Adrenal gland (tissue), 5 donors: ENCODE measurements around the gene PAPLN.

Experiments
- POLR2A ChIP-seq, 2 donors: fragments of 450-650 bp; IDR thresholded peaks; one replicate each; pipeline ENCODE4 v1.6.1; 2017; ENCODE audit warnings: antibody characterized with exemption in 2 of 2, mild to moderate bottlenecking in 2 of 2, moderate library complexity in 1 of 2
- TF ChIP-seq, protein P1 (sequence below), 6 experiments: fragments of 450-650 bp in 4 of 6; fragments of 200-600 bp in 2 of 6; sonication (generic) in 1 of 6; IDR thresholded peaks; 1 replicate in 5 of 6; 2 replicates in 1 of 6; pipeline versions ENCODE4 v1.5.1 to v1.8.0; 2016 to 2021; ENCODE audit warnings: antibody characterized with exemption in 6 of 6, mild to moderate bottlenecking in 2 of 6, moderate library complexity in 1 of 6
- donor health status: DM: no; HTN: no; CAD: no.

DNA sequence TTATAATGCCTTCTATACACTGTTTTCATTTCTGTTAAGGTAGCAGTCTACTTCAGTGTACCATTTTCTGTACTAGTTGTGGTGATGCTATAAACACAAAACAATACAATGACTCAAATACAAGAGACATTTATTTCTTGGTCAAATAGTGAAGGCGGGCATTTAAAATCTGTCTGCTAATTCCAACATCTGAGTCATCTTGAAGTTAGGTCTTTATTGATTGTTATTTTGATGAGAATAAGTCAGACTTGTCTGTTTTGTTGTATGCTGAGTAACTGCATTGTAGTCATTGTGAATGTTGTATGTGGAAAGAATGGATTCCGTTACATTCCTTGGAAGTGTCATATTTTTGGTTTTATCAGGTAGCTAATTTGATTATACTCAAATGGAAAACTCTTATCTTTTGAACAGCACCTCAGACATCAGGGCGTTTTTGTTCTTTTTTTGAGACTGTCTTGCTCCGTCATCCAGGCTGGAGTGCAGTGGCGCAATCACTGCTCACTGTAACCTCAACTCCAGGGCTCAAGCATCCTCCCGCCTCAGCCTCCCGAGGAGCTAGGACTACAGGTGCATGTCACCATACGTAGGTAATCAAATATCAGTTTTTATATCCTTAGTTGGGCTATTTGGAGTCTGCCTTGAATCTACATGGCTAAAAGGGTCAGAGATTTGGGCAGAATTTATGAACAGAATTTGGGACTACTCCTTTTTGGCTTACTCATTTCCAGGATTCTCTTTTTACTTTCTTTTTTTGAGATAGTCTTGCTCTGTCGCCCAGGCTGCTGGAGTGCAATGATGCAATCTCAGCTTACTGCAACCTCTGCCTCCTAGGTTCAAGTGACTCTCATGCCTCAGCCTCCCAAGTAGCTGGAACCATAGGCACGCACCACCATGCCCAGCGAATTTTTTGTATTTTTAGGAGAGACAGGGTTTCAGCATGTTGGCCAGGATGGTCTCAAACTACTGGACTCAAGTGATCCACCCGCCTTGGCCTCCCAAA lies 56.8 kb downstream of the PAPLN start:
- TF ChIP-seq, protein P1, sequence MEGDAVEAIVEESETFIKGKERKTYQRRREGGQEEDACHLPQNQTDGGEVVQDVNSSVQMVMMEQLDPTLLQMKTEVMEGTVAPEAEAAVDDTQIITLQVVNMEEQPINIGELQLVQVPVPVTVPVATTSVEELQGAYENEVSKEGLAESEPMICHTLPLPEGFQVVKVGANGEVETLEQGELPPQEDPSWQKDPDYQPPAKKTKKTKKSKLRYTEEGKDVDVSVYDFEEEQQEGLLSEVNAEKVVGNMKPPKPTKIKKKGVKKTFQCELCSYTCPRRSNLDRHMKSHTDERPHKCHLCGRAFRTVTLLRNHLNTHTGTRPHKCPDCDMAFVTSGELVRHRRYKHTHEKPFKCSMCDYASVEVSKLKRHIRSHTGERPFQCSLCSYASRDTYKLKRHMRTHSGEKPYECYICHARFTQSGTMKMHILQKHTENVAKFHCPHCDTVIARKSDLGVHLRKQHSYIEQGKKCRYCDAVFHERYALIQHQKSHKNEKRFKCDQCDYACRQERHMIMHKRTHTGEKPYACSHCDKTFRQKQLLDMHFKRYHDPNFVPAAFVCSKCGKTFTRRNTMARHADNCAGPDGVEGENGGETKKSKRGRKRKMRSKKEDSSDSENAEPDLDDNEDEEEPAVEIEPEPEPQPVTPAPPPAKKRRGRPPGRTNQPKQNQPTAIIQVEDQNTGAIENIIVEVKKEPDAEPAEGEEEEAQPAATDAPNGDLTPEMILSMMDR (IDR thresholded peaks at IDR 0.05): no peak
- no peak for TF ChIP-seq POLR2A (IDR thresholded peaks at IDR 0.05)
